OCI-LY7 (cell line): ENCODE data around the gene CMTR2.

Experiments
- EZH2phosphoT487 ChIP-seq: fragments of 200-600 bp; sonication (generic); IDR thresholded peaks from 2 replicates; pipeline ENCODE4 v1.6.1; 2018; ENCODE audit warnings: low read depth, borderline replicate concordance, mild to moderate bottlenecking, mixed run types, antibody characterized with exemption, low read length, moderate library complexity, mixed read lengths
- TF ChIP-seq, protein P1 (sequence below): fragments of 200-600 bp; sonication (generic); conservative IDR thresholded peaks from 2 replicates; pipeline ENCODE4 v1.5.1; 2014; ENCODE audit warnings: mild to moderate bottlenecking, antibody characterized with exemption, low read length, moderate library complexity, mixed read lengths

DNA sequence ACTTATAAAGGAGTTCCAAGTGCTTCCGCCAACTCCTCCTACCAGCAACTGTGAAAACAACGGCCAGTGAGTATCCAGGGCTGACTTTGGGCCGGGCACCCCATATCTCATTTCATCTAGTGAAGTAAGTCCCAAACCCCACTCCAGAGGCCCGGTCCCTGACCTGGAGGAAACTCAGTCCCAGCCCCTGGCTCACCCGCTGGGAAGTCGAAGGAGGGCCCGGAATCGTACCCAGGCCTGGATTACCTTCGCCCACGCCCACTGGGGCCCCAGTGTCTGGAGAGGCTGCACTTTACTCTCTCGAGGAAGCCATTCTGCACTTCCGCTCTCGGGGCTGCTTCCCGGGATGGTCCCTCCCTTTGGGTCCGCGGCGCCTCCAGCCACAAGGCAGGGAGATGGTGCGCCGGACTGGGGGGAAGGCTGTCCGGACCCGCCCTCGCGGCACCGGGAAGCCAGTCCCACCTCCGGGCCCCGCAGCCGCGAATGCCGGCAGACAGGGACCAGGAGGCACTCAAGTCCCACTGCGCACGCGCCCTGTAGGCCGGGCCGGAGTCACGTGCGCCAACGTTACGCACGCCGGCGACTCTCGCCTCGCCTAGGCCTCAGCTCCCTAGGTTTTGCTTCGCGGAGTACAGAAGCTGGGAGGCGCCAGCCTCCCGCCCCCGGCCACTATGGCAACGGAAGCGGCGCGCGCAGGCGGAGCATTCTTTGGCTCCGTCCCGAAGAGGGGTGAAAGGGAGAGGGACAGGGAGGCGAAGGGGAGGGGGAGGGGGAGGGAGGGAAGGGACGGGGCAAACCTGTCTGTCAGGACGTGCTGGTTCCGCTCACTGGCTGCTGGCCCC is at the start of gene CMTR2:
- TF ChIP-seq, protein P1, sequence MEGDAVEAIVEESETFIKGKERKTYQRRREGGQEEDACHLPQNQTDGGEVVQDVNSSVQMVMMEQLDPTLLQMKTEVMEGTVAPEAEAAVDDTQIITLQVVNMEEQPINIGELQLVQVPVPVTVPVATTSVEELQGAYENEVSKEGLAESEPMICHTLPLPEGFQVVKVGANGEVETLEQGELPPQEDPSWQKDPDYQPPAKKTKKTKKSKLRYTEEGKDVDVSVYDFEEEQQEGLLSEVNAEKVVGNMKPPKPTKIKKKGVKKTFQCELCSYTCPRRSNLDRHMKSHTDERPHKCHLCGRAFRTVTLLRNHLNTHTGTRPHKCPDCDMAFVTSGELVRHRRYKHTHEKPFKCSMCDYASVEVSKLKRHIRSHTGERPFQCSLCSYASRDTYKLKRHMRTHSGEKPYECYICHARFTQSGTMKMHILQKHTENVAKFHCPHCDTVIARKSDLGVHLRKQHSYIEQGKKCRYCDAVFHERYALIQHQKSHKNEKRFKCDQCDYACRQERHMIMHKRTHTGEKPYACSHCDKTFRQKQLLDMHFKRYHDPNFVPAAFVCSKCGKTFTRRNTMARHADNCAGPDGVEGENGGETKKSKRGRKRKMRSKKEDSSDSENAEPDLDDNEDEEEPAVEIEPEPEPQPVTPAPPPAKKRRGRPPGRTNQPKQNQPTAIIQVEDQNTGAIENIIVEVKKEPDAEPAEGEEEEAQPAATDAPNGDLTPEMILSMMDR = no peak
- TF ChIP-seq EZH2phosphoT487 = no peak
